Measurements from ENCODE around the gene CPNE7.
A peak's percentile ranks its signal among the peaks of the same experiment; 100 is the strongest.

GRCh38 chr16:89573826-89574680 is 1.5 kb upstream of the CPNE7 start:
- TF ChIP-seq RFX5 (IDR thresholded peaks at IDR 0.05; ENCODE audit: borderline replicate concordance, low read depth, low read length): no peak
- no peak for TF ChIP-seq USF2 (IDR thresholded peaks at IDR 0.05; ENCODE audit: low read length)
- no peak for TF ChIP-seq MAFK (IDR thresholded peaks at IDR 0.05; ENCODE audit: low read depth, low read length)
- TF ChIP-seq GTF2F1 (IDR thresholded peaks at IDR 0.05; ENCODE audit: borderline replicate concordance, low read depth, low read length): no peak
- no peak for TF ChIP-seq POLR2AphosphoS5 (IDR thresholded peaks at IDR 0.05; ENCODE audit: low read depth, low read length)
- peak in 1 of 3 experiments; percentile 3; a peak in 1 of 4 replicates for TF ChIP-seq CTCF (IDR thresholded peaks at IDR 0.05; ENCODE audit: control extremely low read depth in 1 of 3, insufficient read depth in 1 of 3, low read depth in 1 of 3, low read length in 3 of 3)
- no peak for TF ChIP-seq EZH2 (IDR thresholded peaks at IDR 0.05; ENCODE audit: low read depth, low read length, severe bottlenecking)
- TF ChIP-seq CHD2 (IDR thresholded peaks at IDR 0.05; ENCODE audit: low read length): no peak
- no peak for TF ChIP-seq TAF1 (IDR thresholded peaks at IDR 0.05; ENCODE audit: low read depth, low read length)

Data from H1 (cell line).